OCI-LY3 (cell line): Measurements from ENCODE around the gene SND1.

Source experiments
- H2AFZ ChIP-seq: fragments of 200-600, 300-600 bp; shearing (Covaris generic); 2 replicates; pipeline ENCODE4 v1.6.0; 2014; ENCODE audit warnings: antibody characterized with exemption, low read depth, low read length
- H3K27ac ChIP-seq: fragments of 200-600, 300-600 bp; sonication (generic); 2 replicates; pipeline ENCODE4 v1.5.1; 2014; ENCODE audit warnings: mild to moderate bottlenecking, low read length, moderate library complexity, mixed read lengths
- H3K27me3 ChIP-seq: fragments of 200-600, 300-600 bp; sonication (generic); 2 replicates; pipeline ENCODE4 v1.6.1; 2014; ENCODE audit warnings: low read depth, low read length, mixed read lengths
- H3K36me3 ChIP-seq: fragments of 200-600, 300-600 bp; sonication (generic); replicated peaks from 2 replicates; pipeline ENCODE3; 2014; ENCODE audit warnings: low read depth, low read length, mixed read lengths
- H3K4me1 ChIP-seq: fragments of 300-600, 200-600 bp; sonication (generic); 2 replicates; pipeline ENCODE4 v1.6.1; 2014; ENCODE audit warnings: low read length, mixed read lengths
- H3K4me2 ChIP-seq: fragments of 200-600, 300-600 bp; sonication (generic); 2 replicates; pipeline ENCODE4 v1.6.1; 2014; ENCODE audit warnings: low read length, mixed read lengths
- H3K4me3 ChIP-seq: fragments of 300-600, 200-600 bp; sonication (generic); 2 replicates; pipeline ENCODE4 v1.5.1; 2014; ENCODE audit warnings: antibody characterized with exemption, mild to moderate bottlenecking, low read length, moderate library complexity
- H3K79me2 ChIP-seq: fragments of 300-600, 200-600 bp; shearing (Covaris generic); 2 replicates; pipeline ENCODE4 v1.6.1; 2014; ENCODE audit warnings: mild to moderate bottlenecking, low read length, mixed read lengths
- H3K9ac ChIP-seq: fragments of 300-600, 200-600 bp; shearing (Covaris generic); 2 replicates; pipeline ENCODE4 v1.6.0; 2014; ENCODE audit warnings: mild to moderate bottlenecking, low read length, moderate library complexity
- H3K9me3 ChIP-seq: fragments of 200-600, 300-600 bp; shearing (Covaris generic); 2 replicates; pipeline ENCODE4 v1.6.1; 2014; ENCODE audit warnings: low read length, mixed read lengths; ENCODE audit not compliant: insufficient read depth
- H4K20me1 ChIP-seq: fragments of 200-600, 300-600 bp; sonication (generic); 2 replicates; pipeline ENCODE4 v1.6.1; 2016; ENCODE audit warnings: low read length, mixed read lengths; ENCODE audit not compliant: insufficient read depth
- EZH2phosphoT487 ChIP-seq: fragments of 200-600 bp; shearing (Covaris generic); IDR thresholded peaks from 2 replicates; pipeline ENCODE4 v1.6.1; 2018; ENCODE audit warnings: antibody characterized with exemption, mixed run types, low read depth
- TF ChIP-seq, protein P1 (sequence below): fragments of 200-600, 300-600 bp; sonication (generic); IDR thresholded peaks from 2 replicates; pipeline ENCODE4 v1.5.1; 2014; ENCODE audit warnings: antibody characterized with exemption, low read length, low read depth

Gene SND1

GRCh38 chr7:128030654-128031611, 378.9 kb downstream of the SND1 start, which contains the start of gene LRRC4:
Gene LRRC4, minus strand, starts transcription at chr7:128031437. Its CDS starts 797 bp downstream, at chr7:128030640.
- TF ChIP-seq, protein P1, sequence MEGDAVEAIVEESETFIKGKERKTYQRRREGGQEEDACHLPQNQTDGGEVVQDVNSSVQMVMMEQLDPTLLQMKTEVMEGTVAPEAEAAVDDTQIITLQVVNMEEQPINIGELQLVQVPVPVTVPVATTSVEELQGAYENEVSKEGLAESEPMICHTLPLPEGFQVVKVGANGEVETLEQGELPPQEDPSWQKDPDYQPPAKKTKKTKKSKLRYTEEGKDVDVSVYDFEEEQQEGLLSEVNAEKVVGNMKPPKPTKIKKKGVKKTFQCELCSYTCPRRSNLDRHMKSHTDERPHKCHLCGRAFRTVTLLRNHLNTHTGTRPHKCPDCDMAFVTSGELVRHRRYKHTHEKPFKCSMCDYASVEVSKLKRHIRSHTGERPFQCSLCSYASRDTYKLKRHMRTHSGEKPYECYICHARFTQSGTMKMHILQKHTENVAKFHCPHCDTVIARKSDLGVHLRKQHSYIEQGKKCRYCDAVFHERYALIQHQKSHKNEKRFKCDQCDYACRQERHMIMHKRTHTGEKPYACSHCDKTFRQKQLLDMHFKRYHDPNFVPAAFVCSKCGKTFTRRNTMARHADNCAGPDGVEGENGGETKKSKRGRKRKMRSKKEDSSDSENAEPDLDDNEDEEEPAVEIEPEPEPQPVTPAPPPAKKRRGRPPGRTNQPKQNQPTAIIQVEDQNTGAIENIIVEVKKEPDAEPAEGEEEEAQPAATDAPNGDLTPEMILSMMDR, result no peak
- no peak within 1 kb of the TSS for H2AFZ ChIP-seq
- H3K9ac ChIP-seq, result no peak within 1 kb of the TSS
- no peak within 1 kb of the TSS for H3K27ac ChIP-seq
- H3K4me3 ChIP-seq, result no peak within 1 kb of the TSS
- H3K4me1 ChIP-seq, result peaks cover 13% of the 10 kb centered on the region
- H3K9me3 ChIP-seq, result no peaks in the 10 kb centered on the region
- H3K36me3 ChIP-seq, result peaks cover 22% of the 10 kb centered on the region
- H4K20me1 ChIP-seq, result peaks cover 32% of the 10 kb centered on the region
- H3K27me3 ChIP-seq, result no peaks in the 10 kb centered on the region
- peaks cover 3% of the 10 kb centered on the region; the same call in 1 of the 2 replicates for H3K79me2 ChIP-seq
- H3K4me2 ChIP-seq, result no peak within 1 kb of the TSS

- no peaks in the 10 kb centered on the region for H3K9me3 ChIP-seq
- no peaks in the 10 kb centered on the region for H3K27me3 ChIP-seq
- H2AFZ ChIP-seq, result no peak overlapping the region
- H3K4me1 ChIP-seq, result peaks cover 24% of the 10 kb centered on the region
- H3K4me2 ChIP-seq, result no peak overlapping the region
- no peak overlapping the region for H3K9ac ChIP-seq
- H4K20me1 ChIP-seq, result peaks cover 38% of the 10 kb centered on the region
- peaks cover 22% of the 10 kb centered on the region for H3K36me3 ChIP-seq
- no peak overlapping the region for H3K4me3 ChIP-seq
- no peak for TF ChIP-seq EZH2phosphoT487
- TF ChIP-seq, protein P1, result no peak
- H3K27ac ChIP-seq, result no peak overlapping the region
- H3K79me2 ChIP-seq, result peaks cover 6% of the 10 kb centered on the region; the same call in 1 of the 2 replicates
Observed at GRCh38 chr7:128031901-128032604, 380.1 kb downstream of the SND1 start.

DNA sequence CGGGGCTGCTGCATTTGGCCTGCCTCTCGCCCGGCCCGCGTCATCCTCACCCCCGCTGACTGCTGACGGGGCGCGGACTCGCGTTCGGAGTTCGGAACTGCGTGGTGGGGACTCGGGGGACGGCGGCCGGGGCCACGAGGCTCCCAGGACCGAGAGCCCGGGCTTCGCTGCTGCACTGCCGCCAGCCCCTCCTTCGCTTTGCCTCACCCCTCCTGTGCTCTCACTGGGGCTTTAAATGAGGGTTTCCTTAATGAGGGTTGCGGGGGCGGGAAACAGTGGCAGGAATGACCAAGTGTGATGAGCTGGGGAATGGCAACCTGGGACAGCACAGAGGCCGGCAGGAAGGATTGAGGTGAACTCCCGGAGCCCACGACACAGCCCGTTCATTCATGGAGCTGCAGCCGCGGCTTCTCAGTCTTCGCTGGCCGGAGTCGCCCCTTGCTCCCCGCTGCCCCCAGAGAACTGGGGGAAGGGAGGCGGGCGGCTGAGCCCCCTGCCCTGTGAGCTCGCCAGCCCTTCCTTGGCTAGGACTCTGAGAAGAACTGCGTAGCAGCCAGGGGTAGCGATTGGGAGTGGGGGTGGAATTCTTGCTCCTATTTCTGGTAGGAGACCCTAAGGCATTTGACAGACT, 380.7 kb downstream of the SND1 start:
- no peak overlapping the region for H3K4me3 ChIP-seq
- peaks cover 22% of the 10 kb centered on the region for H3K36me3 ChIP-seq
- no peak overlapping the region for H3K27ac ChIP-seq
- H3K9ac ChIP-seq, result no peak overlapping the region
- H2AFZ ChIP-seq, result no peak overlapping the region
- TF ChIP-seq, protein P1, result no peak
- no peak for TF ChIP-seq EZH2phosphoT487
- peaks cover 30% of the 10 kb centered on the region for H3K4me1 ChIP-seq
- H4K20me1 ChIP-seq, result peaks cover 45% of the 10 kb centered on the region
- H3K27me3 ChIP-seq, result no peaks in the 10 kb centered on the region
- H3K79me2 ChIP-seq, result peaks cover 8% of the 10 kb centered on the region; the same call in 1 of the 2 replicates
- no peak overlapping the region for H3K4me2 ChIP-seq
- H3K9me3 ChIP-seq, result no peaks in the 10 kb centered on the region
